Neuronal stem cell (in vitro differentiated cells): ENCODE data around the gene RAG2.
A peak's percentile ranks its signal among the peaks of the same experiment; 100 is the strongest.

Experiments
- DNase-seq: peaks from one replicate; pipeline ENCODE4 v3.0.0-alpha.2; 2013; ENCODE audit warnings: low spot score
- H2AFZ ChIP-seq: one replicate; pipeline ENCODE4 v1.6.1; 2013; ENCODE audit warnings: mild to moderate bottlenecking, low read length, inconsistent platforms
- H2AK5ac ChIP-seq: 2 replicates; pipeline ENCODE4 v1.6.1; 2013; ENCODE audit warnings: low read depth, mild to moderate bottlenecking, inconsistent platforms, low read length, moderate library complexity, mixed read lengths
- H2BK120ac ChIP-seq: 2 replicates; pipeline ENCODE4 v1.6.1; 2013; ENCODE audit warnings: low read depth, mild to moderate bottlenecking, inconsistent platforms, low read length, moderate library complexity, mixed read lengths
- H2BK12ac ChIP-seq: one replicate; pipeline ENCODE4 v1.6.1; 2013; ENCODE audit warnings: low read length, inconsistent platforms
- H2BK15ac ChIP-seq: 2 replicates; pipeline ENCODE4 v1.6.1; 2013; ENCODE audit warnings: mild to moderate bottlenecking, low read length, inconsistent platforms, mixed read lengths
- H2BK5ac ChIP-seq: one replicate; pipeline ENCODE4 v1.6.1; 2013; ENCODE audit warnings: inconsistent platforms, mild to moderate bottlenecking, low read length, moderate library complexity
- H3K14ac ChIP-seq: one replicate; pipeline ENCODE4 v1.6.1; 2013; ENCODE audit warnings: low read length, inconsistent platforms
- H3K18ac ChIP-seq: 2 replicates; pipeline ENCODE4 v1.6.1; 2013; ENCODE audit warnings: low read length, inconsistent platforms
- H3K23ac ChIP-seq: 2 replicates; pipeline ENCODE4 v1.6.1; 2013; ENCODE audit warnings: low read depth, mild to moderate bottlenecking, mixed read lengths, low read length, inconsistent platforms; ENCODE audit not compliant: poor library complexity
- H3K27ac ChIP-seq: replicated peaks from 3 replicates; pipeline ENCODE4 v1.5.1; 2013; ENCODE audit warnings: low read length, inconsistent platforms
- H3K27me3 ChIP-seq, 3 experiments: 2 replicates each; pipeline ENCODE4 v1.6.1; 2013; ENCODE audit warnings: low read length in 3 of 3, mild to moderate bottlenecking in 2 of 3, inconsistent platforms in 1 of 3, low read depth in 1 of 3, mixed read lengths in 1 of 3, moderate library complexity in 1 of 3; ENCODE audit not compliant: control insufficient read depth in 3 of 3, insufficient read depth in 3 of 3
- H3K36me3 ChIP-seq, 2 donors: replicated peaks in 1 of 2; 2 replicates each; pipeline ENCODE4 v1.6.1; 2013; ENCODE audit warnings: low read length in 2 of 2; ENCODE audit not compliant: control insufficient read depth in 2 of 2, insufficient read depth in 2 of 2
- H3K4ac ChIP-seq: 2 replicates; pipeline ENCODE4 v1.6.1; 2013; ENCODE audit warnings: inconsistent platforms, mild to moderate bottlenecking, low read length, moderate library complexity
- H3K4me1 ChIP-seq, 2 donors: 1 replicate in 1 of 2; 2 replicates in 1 of 2; pipeline ENCODE4 v1.6.1; 2013; ENCODE audit warnings: low read length in 2 of 2, low read depth in 1 of 2; ENCODE audit not compliant: control insufficient read depth in 2 of 2, insufficient read depth in 1 of 2
- H3K4me2 ChIP-seq: one replicate; pipeline ENCODE4 v1.6.1; 2013; ENCODE audit warnings: mild to moderate bottlenecking, low read length, inconsistent platforms; ENCODE audit not compliant: insufficient read depth, poor library complexity, severe bottlenecking
- H3K4me3 ChIP-seq, 2 donors: 2 replicates each; pipeline ENCODE4 v1.5.1; 2013; ENCODE audit warnings: low read length in 2 of 2, mild to moderate bottlenecking in 2 of 2, inconsistent platforms in 1 of 2, moderate library complexity in 1 of 2
- H3K79me1 ChIP-seq: one replicate; pipeline ENCODE4 v1.6.1; 2013; ENCODE audit warnings: low read depth, mild to moderate bottlenecking, inconsistent platforms, low read length, moderate library complexity
- H3K9ac ChIP-seq: one replicate; pipeline ENCODE4 v1.6.1; 2013; ENCODE audit warnings: mild to moderate bottlenecking, low read depth, low read length, inconsistent platforms; ENCODE audit not compliant: poor library complexity
- H3K9me3 ChIP-seq, 2 donors: replicated peaks in 1 of 2; 2 replicates each; pipeline versions ENCODE3 to v1.6.1; 2013; ENCODE audit warnings: low read length in 2 of 2, mild to moderate bottlenecking in 2 of 2, inconsistent platforms in 1 of 2, low read depth in 1 of 2, mixed read lengths in 1 of 2, moderate library complexity in 1 of 2; ENCODE audit not compliant: control insufficient read depth in 2 of 2, insufficient read depth in 1 of 2
- H4K8ac ChIP-seq: one replicate; pipeline ENCODE4 v1.6.1; 2013; ENCODE audit warnings: low read depth, mild to moderate bottlenecking, inconsistent platforms, low read length, moderate library complexity
- H4K91ac ChIP-seq: one replicate; pipeline ENCODE4 v1.6.1; 2013; ENCODE audit warnings: low read length, low read depth, mild to moderate bottlenecking, inconsistent platforms; ENCODE audit not compliant: poor library complexity
- WGBS, 2 donors: extraction: QIAGEN DNeasy Blood & Tissue Kit; methylation state at CpG; one replicate each; pipeline ENCODE4 v1.1.7; 2013; ENCODE audit warnings: missing lambda C conversion rate in 2 of 2, mixed read lengths in 1 of 2; ENCODE audit not compliant: insufficient read length in 2 of 2, insufficient replicate concordance in 1 of 2; ENCODE audit errors: extremely low coverage in 2 of 2; 5-methylcytosine and 5-hydroxymethylcytosine counted together

The RAG2 gene

GRCh38 chr11:36600180-36600579, 2.1 kb upstream of the RAG2 start:
- Histone ChIP-seq H4K8ac (no peak overlapping the region), H3K36me3 (no peaks in the 10 kb centered on the region), H3K9ac (no peak overlapping the region), H2BK5ac (no peak overlapping the region), H3K4ac (no peak overlapping the region), H3K4me1 (no peaks in the 10 kb centered on the region), H2BK12ac (no peak overlapping the region), H2BK120ac (no peak overlapping the region), H4K91ac (no peak overlapping the region), H2AFZ (no peak overlapping the region), H2BK15ac (no peak overlapping the region), H3K18ac (no peak overlapping the region), H2AK5ac (no peak overlapping the region), H3K4me2 (no peak overlapping the region), H3K79me1 (no peaks in the 10 kb centered on the region), H3K4me3 (no peak overlapping the region), H3K27me3 (no peaks in the 10 kb centered on the region), H3K9me3 (no peaks in the 10 kb centered on the region), H3K14ac (no peak overlapping the region), H3K27ac (no peak overlapping the region), H3K23ac (no peak overlapping the region)
- no CpG with 5 or more reads among the region's 7 CpGs for WGBS, 2 donors
- DNase-seq: no peak

DNA sequence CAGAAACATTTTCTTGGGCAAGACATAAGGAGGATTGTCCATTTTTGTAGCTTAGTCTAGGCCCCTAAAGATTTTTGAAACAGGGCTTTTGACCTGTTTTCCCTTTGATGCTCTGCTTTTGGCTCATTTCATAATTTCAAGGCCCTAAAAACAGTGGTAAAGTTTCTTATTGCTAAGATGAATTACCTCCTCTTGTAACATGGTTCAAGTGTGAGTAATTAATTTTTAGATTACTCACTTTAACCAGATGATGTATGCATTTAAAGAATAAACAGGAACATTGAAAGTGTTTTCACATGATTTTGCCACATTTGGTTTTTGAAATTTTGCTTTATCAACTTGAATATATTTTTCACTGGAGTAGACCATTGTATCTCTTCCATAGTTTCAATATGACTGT, 1.2 kb downstream of the RAG2 start:
- H3K18ac ChIP-seq: no peak overlapping the region
- H3K27me3 ChIP-seq: peaks cover 0 to 8% (median 2%) of the 10 kb centered on the region in 3 experiments
- no peak overlapping the region for H3K14ac ChIP-seq
- no peak overlapping the region for H3K4me2 ChIP-seq
- H3K4ac ChIP-seq: no peak overlapping the region
- no peak overlapping the region for H4K8ac ChIP-seq
- no peaks in the 10 kb centered on the region for H3K36me3 ChIP-seq
- H4K91ac ChIP-seq: no peak overlapping the region
- H2AK5ac ChIP-seq: no peak overlapping the region
- H2BK12ac ChIP-seq: no peak overlapping the region
- no peak overlapping the region for H3K4me3 ChIP-seq
- H3K27ac ChIP-seq: no peak overlapping the region
- no peaks in the 10 kb centered on the region for H3K79me1 ChIP-seq
- H2AFZ ChIP-seq: no peak overlapping the region
- H3K4me1 ChIP-seq: no peaks in the 10 kb centered on the region
- no peak overlapping the region for H3K9ac ChIP-seq
- no peak overlapping the region for H2BK120ac ChIP-seq
- H2BK5ac ChIP-seq: no peak overlapping the region
- H2BK15ac ChIP-seq: no peak overlapping the region
- DNase-seq: no peak
- no peak overlapping the region for H3K23ac ChIP-seq
- H3K9me3 ChIP-seq: no peaks in the 10 kb centered on the region

- Histone ChIP-seq H3K23ac (no peak within 1 kb of the TSS), H3K14ac (no peak within 1 kb of the TSS), H2BK15ac (no peak within 1 kb of the TSS), H2BK5ac (no peak within 1 kb of the TSS), H3K4me1 (no peaks in the 10 kb centered on the region), H3K18ac (peak within 1 kb of the TSS; percentile 29), H2BK12ac (no peak within 1 kb of the TSS), H3K4me2 (peak within 1 kb of the TSS; percentile 66), H3K27ac (no peak within 1 kb of the TSS), H3K9ac (no peak within 1 kb of the TSS), H3K4me3 (peak within 1 kb of the TSS; percentile 73 to 88), H4K91ac (no peak within 1 kb of the TSS), H3K79me1 (no peaks in the 10 kb centered on the region), H3K4ac (no peak within 1 kb of the TSS), H3K9me3 (no peaks in the 10 kb centered on the region), H2AFZ (peak within 1 kb of the TSS; percentile 96), H3K36me3 (no peaks in the 10 kb centered on the region), H2AK5ac (no peak within 1 kb of the TSS), H2BK120ac (no peak within 1 kb of the TSS), H3K27me3 (peaks cover 0 to 27% (median 5%) of the 10 kb centered on the region in 3 experiments), H4K8ac (no peak within 1 kb of the TSS)
- DNase-seq: peak; percentile 84
- no CpG with 5 or more reads among the region's 29 CpGs for WGBS, 2 donors
Observed at GRCh38 chr11:36594316-36594989, 3.6 kb downstream of the RAG2 start, which contains the start of gene IFTAP. Gene IFTAP, plus strand, starts transcription at chr11:36594502. Its CDS starts 15,602 bp downstream, at chr11:36610104.

DNA sequence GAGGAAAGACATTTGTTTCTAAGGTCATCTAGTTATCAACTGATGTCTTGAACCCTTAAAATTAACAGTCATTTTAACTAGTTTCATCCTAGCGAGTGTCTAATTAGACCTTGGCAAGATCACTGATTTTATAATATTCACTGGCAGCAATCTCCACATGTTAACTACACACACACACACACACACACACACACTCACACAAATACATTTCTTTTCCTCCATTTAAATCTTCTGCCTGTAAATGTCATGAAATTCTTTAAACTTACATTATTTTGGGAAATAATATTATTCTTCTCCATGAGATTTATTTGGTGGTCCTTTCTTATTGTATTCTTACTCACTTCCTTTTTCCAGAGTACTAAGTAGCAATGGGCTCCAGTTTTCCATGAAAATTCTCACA, 6.6 kb downstream of the RAG2 start:
- H3K18ac ChIP-seq: no peak overlapping the region
- H3K27ac ChIP-seq: no peak overlapping the region
- no peaks in the 10 kb centered on the region for H3K4me1 ChIP-seq
- H3K9me3 ChIP-seq: no peaks in the 10 kb centered on the region
- H3K36me3 ChIP-seq: no peaks in the 10 kb centered on the region
- H2AK5ac ChIP-seq: no peak overlapping the region
- no peak overlapping the region for H3K9ac ChIP-seq
- H3K27me3 ChIP-seq: peaks cover 0 to 41% (median 10%) of the 10 kb centered on the region in 3 experiments
- no peak overlapping the region for H2BK5ac ChIP-seq
- WGBS, 2 donors: no CpG with 5 or more reads among the region's 1 CpG
- no peak overlapping the region for H3K23ac ChIP-seq
- DNase-seq: no peak
- H3K4me3 ChIP-seq: no peak overlapping the region
- no peaks in the 10 kb centered on the region for H3K79me1 ChIP-seq
- no peak overlapping the region for H2AFZ ChIP-seq
- no peak overlapping the region for H3K14ac ChIP-seq
- no peak overlapping the region for H4K91ac ChIP-seq
- no peak overlapping the region for H3K4ac ChIP-seq
- no peak overlapping the region for H3K4me2 ChIP-seq
- H4K8ac ChIP-seq: no peak overlapping the region
- no peak overlapping the region for H2BK120ac ChIP-seq
- no peak overlapping the region for H2BK12ac ChIP-seq
- no peak overlapping the region for H2BK15ac ChIP-seq
